Eye (tissue), 1 donor: ENCODE measurements around the gene HSFX3.
"Not testable (repeated sequence)": the region's sequence is repeated elsewhere in the genome, so short reads cannot be mapped to it uniquely, and the experiment has no call there.

Experiments used
- DNase-seq: peaks from one replicate; pipeline ENCODE4 v3.0.0-alpha.2; 2015

HSFX3 gene

GRCh38 chrX:149545545-149546543, 3.9 kb downstream of the HSFX3 start:
- DNase-seq: not testable (repeated sequence)

GRCh38 chrX:149541521-149542047, 8.1 kb downstream of the HSFX3 start:
- DNase-seq: no peak

- DNase-seq: no peak
These were observed 8.9 kb downstream of the HSFX3 start, which contains the start of gene EOLA1 for GRCh38 chrX:149540621-149541520. Gene EOLA1 (plus strand): TSS chrX:149541012. CDS start chrX:149545631, 4,619 bp downstream.

GRCh38 chrX:149540131-149540620, 9.5 kb downstream of the HSFX3 start:
- DNase-seq: peak; percentile 95

GRCh38 chrX:149539283-149540130, 10.2 kb downstream of the HSFX3 start:
- peak; percentile 94 for DNase-seq

- DNase-seq: not testable (repeated sequence)
These were observed 12.2 kb downstream of the HSFX3 start for GRCh38 chrX:149537474-149537873.

- DNase-seq: not testable (repeated sequence)
These were observed 14.7 kb downstream of the HSFX3 start for GRCh38 chrX:149534926-149535602.

GRCh38 chrX:149533999-149534398, 15.7 kb downstream of the HSFX3 start:
- DNase-seq: not testable (repeated sequence)

GRCh38 chrX:149532868-149533267, 16.9 kb downstream of the HSFX3 start:
- not testable (repeated sequence) for DNase-seq

- no peak for DNase-seq
These were observed 18.1 kb downstream of the HSFX3 start for GRCh38 chrX:149531599-149531998.

GRCh38 chrX:149528381-149528780, 21.3 kb downstream of the HSFX3 start:
- no peak for DNase-seq

GRCh38 chrX:149527705-149528104, 22.0 kb downstream of the HSFX3 start:
- peak; percentile 40 for DNase-seq

- not testable (repeated sequence) for DNase-seq
These were observed 23.2 kb downstream of the HSFX3 start for GRCh38 chrX:149526318-149527033.

GRCh38 chrX:149525903-149526302, 23.8 kb downstream of the HSFX3 start:
- not testable (repeated sequence) for DNase-seq

GRCh38 chrX:149525389-149525788, 24.3 kb downstream of the HSFX3 start:
- peak; percentile 32 for DNase-seq

- no peak for DNase-seq
These were observed 26.8 kb downstream of the HSFX3 start for GRCh38 chrX:149522916-149523315.

GRCh38 chrX:149521438-149521837, 28.3 kb downstream of the HSFX3 start:
- no peak for DNase-seq

- not testable (repeated sequence) for DNase-seq
These were observed 29.0 kb downstream of the HSFX3 start for GRCh38 chrX:149520636-149521277.

- no peak for DNase-seq
These were observed 31.5 kb downstream of the HSFX3 start for GRCh38 chrX:149518236-149518635.

- DNase-seq: no peak
These were observed 32.4 kb downstream of the HSFX3 start for GRCh38 chrX:149517308-149517707.
